Measurements from ENCODE around the gene JMJD8.
"Not testable (repeated sequence)": the region's sequence is repeated elsewhere in the genome, so short reads cannot be mapped to it uniquely, and the experiment has no call there.

The JMJD8 gene

DNA sequence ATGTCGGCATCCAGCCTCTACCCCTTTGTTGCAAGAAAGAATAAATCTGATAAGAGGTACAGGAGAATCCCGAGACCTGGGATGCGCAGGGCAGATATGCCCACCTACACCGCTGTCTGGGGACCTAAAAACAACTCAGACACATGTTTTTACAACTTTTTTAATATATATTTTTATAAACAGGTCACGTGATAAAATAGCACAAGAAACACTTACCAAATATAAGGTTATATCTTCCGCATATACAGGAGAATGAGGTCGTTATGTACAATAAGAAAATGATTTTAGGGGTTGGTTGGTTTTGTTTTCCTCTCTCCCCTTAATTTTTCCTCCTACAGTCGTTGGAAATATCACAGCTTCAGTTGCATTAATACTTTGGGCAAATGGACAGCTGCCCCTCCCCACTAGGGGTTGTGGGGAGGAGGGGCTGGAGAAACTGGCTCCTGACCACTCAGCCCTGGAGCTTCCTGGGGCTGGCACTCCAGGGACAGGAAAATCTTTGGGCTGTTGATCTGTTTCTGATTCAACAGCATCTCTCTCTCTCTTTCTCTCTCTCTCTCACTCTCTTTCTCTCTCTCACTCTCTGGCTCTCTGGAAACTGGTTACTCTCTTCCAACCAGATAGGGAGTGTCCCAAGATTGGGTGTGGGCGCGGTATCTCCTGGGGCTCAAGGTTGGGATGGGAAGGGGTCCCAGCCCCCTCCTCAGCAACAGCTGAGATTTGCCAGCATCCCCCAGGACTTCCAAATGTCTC, 8.4 kb upstream of the JMJD8 start:
- no peak for DNase-seq (ENCODE audit: low read depth in 2 of 2)

DNA sequence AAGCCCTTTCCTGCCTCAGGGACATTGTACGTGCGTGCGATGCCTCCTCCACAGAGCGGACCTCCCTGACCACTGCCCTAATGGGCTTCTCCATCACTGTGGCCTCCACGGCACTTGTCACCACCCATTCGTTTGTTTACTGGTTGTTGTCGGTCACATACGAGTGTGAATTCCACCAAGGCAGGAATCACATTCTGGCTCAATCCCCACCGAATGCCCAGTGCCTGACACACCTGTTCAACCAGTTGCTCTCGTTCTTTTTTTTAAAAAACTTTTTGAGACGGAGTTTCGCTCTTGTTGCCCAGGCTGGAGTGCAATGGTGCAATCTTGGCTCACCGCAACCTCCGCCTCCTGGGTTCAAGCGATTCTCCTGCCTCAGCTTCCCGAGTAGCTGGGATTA, 7.1 kb upstream of the JMJD8 start:
- not testable (repeated sequence) for DNase-seq (ENCODE audit: low read depth in 2 of 2)

DNA sequence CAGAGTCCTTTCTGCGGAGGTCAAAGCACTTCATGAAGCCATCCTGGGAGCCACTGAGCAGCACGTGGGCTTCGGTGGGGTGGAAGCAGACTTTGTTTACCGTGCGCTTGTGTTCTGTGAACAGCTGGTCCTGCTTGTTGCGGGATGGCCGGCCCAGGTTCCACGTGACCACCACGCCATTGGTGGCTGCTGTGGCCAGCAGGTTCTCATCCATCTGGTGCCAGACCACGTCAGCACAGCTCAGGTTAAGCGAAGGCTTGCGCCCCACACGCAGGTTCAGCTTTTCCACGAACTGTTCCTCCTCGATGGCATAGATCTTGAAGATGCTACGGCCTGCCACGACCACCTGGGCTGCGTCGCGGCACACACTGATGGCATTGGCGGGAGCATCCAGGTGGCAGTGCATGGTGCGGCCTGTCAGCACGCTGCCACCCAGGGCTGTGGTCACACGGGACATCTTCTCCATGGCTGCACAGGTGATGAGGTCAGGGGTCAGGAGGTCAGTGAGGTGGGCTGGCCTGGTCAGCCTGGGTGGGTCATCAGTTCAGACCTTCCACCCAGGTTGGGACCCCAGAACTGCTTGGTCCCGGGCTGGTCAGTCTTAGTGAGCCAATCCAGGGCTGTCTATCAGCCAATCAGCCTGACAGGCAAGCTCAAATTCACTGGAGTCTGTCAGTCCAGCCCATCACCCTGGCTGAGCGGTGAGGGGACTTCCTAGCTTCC, 5.2 kb upstream of the JMJD8 start:
- DNase-seq (ENCODE audit: low read depth in 2 of 2) = no peak

DNA sequence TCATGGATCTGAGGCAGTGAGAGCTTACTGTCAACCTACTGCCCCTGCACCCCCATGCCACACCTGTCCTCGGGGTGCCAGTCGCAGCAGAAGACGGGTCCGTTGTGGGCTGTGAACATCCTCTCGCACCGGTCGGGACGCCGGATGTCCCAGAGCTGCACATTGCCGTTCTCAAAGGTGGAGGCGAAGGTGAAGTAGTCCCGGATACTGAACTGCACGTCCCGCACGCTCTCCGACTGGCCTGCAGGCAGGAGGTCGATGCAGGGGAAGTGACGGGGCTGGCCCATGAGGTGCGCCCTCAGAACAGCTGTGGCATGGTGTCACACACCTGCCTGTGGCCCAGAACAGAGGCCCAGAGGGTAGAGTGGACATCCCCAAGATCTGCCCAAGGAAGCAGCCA, 3.4 kb upstream of the JMJD8 start:
- no peak for DNase-seq (ENCODE audit: low read depth in 2 of 2)

DNA sequence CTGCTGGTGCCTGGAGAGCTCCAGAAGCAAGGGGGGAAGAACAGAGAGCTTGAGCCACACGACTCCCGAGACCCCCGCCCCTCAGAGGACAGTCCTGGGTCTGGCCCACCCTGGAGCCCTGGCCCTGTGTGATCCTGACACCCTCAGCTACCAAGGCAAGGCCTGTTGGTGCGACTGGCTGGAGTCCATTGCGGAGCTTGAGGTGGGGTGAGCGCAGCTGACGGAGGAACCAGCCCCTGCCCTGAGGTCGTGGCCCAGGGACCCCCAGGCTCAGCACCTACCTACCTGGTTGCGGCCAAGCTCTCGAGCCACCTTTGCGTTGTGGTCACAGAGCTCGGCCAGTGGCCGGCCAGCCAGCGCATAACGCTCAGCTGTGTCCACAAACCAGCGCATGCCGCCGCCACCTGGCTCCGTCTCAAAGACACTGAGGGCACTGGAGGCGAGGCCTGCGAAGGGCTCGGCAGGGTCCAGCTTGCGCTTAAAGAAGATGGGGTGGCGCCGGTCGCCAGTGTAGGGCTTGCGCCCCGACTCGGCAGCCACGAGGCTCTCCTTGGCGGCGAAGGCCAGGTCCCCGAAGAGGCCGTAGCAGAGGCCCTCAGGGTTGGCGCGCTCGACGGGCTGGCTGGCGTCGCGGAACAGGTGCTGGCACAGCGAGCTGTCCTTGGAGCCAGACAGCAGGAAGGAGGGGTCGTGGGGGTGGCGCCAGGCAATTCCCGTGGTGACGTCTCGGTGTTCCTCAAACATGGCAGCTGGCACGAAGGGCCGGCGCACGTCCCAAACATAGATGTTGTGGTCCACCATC, 2.5 kb upstream of the JMJD8 start:
- no peak for DNase-seq (ENCODE audit: low read depth in 2 of 2)

DNA sequence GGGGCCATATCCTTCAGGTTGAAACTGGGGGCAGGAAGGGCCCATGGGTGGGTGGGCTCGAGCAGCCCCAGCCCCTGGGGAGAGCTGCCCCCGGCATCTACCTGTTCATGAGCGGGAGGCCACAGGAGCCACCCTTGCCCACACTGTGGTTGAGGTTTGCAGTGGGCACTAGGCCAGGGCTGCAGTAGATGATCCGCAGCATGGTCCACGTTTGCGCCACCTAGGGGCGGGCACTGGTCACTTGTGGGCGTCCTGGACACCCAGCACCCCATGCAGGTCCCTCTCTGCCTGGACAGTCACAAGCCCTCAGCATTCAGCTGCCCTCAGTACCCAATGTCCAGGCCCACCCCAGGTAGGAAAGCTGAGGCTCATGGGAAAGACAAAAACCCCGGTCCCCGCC, 1.8 kb upstream of the JMJD8 start:
- DNase-seq (ENCODE audit: low read depth in 2 of 2) = no peak

DNA sequence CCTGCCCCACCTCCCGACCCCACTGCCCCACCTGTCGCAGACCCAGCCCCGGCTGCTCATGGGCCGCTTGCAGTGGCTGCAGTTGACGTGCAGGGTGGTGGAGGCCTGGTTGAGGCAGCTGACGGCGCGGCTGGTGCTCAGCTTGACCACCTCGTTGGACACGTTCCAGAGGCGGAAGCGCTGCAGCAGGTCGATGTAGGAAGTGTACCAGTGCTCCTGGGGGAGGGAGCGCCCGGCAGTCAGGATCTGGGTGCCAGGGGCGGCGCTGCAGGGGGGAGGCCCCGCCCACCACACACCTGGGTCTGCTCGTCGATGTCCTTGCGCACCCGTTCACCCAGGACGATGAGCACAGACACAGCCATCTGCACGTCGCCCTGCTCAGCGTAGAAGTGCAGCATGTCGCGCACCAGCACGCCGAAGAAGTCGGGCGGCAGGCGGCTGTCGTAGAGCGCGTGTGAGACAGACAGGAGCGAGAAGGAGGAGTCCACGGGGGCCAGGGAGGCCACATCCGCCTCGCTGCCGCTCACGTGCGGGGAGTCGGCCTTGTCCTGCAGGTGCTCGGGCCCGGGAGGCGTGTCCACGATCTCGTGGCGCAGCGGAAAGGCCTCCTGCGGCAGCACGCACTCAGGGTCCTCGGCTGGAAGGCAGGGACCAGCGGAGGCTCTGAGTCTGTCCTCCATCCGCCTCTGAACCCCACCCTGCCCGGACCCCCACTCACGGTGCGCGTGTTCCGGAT, 995 bp upstream of the JMJD8 start:
- no peak for DNase-seq (ENCODE audit: low read depth in 2 of 2)

DNA sequence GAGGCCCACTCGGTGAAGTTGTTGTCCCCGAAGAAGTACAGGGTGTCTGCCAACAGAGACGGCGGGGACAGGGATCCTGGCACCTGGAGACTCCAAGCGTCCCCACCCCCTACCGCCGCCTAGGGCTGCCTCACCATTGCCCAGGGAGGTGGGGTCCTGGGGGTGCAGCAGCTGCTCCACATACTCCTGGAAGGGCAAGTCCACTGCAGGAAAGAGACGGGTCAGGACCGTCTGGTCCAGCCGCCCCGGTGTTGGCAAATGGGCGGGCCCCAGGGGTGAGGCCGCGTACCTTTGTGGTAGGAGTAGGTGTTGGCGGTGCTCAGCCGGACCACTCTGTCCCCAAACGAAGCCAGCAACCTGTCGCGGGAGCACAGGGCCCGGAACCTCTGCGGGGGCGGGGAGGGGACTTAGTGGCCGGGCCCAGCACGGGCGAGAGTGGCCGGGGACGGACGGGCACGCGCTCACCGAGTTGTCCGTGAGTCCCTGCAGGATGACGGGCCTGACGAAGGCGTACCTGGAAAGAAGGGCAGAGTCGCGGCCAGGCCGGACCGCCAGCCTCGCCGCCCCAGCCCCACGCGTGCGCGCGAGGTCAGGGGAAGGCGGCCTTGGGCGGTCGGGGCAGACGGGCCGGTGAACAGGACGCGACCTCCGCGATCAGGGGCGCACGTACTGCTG, 601 bp downstream of the JMJD8 start:
- DNase-seq (ENCODE audit: low read depth in 2 of 2) = no peak

DNA sequence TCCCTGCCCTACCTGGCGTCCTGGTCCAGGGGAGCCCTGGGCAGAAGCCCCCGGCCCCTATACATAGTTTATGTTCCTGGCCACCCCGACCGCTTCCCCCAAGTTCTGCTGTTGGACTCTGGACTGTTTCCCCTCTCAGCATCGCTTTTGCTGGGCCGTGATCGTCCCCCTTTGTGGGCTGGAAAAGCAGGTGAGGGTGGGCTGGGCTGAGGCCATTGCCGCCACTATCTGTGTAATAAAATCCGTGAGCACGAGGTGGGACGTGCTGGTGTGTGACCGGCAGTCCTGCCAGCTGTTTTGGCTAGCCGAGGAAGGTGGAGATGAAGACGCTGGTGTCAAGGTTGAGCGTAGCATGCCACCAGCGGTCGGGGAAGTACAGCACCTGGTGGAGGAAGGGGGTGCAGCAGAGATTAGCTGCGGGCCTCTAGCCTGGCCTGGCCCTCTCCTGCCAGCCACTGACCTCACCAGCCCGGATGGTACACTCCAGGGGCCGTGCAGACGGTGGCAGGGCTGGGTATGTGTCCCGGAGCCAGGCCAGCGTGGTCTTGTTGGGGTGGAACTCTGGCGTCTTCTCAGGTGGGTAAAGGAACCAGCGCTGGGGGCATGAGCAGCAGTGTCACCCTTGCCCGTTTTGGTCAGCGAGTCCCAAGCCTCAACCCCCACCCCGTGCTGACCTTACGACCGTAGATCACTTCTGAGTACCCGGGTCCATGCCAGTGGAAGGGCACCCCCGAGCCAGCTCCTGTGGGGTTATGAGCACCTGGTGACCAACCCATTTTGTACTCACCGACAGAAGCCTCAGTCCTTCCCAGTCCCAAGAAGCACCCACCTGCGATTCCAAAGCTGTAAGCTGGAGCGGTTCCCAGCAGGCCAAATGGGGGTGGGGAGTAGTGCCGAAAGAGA, 1.4 kb downstream of the JMJD8 start:
- no peak for DNase-seq (ENCODE audit: low read depth in 2 of 2)

DNA sequence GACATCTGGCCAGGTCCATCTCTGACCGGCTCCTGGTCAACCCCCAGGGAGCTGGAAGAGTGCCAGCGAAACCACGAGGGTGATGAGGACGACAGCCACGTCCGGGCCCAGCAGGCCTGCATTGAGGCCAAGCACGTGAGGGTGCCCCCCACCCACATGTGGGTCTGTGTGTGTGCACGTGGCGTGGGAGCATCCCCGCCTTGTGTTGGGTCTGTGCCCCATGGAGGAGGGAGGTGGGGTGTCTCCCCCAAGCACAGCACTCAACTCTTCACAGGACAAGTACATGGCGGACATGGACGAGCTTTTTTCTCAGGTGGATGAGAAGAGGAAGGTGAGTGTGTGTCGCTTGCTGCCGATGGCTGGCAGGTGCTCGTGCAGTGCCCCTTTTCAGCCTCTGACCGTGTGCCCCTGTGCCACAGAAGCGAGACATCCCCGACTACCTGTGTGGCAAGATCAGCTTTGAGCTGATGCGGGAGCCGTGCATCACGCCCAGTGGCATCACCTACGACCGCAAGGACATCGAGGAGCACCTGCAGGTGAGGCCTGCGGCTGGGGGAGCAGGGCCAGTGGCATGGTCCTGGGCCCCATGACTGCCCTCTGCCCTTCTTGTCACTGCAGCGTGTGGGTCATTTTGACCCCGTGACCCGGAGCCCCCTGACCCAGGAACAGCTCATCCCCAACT, 2.2 kb downstream of the JMJD8 start:
- no peak for DNase-seq (ENCODE audit: low read depth in 2 of 2)

DNA sequence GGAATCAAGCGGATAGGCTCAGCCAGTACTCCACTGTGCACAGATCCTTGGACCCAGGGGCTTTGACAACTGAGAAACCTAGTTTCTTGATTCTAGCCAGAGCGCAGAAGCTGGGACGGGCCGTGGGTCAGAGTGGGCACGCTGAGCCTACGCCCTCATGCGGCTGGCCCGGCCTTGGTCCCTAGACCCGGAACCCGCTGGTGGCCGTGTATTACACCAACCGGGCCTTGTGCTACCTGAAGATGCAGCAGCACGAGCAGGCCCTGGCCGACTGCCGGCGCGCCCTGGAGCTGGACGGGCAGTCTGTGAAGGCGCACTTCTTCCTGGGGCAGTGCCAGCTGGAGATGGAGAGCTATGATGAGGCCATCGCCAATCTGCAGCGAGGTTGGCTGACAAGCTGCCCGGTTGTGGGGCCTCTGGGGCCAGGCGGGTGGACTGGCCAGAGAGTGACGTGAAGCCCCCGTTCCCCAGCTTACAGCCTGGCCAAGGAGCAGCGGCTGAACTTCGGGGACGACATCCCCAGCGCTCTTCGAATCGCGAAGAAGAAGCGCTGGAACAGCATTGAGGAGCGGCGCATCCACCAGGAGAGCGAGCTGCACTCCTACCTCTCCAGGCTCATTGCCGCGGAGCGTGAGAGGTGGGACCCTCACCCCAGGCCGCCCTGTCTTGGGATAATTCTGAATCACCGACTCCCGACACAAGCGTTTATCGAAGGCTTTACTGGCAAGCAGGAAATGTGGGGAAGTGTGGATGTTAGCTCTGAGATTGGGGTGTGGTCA, 3.0 kb downstream of the JMJD8 start:
- no peak for DNase-seq (ENCODE audit: low read depth in 2 of 2)

DNA sequence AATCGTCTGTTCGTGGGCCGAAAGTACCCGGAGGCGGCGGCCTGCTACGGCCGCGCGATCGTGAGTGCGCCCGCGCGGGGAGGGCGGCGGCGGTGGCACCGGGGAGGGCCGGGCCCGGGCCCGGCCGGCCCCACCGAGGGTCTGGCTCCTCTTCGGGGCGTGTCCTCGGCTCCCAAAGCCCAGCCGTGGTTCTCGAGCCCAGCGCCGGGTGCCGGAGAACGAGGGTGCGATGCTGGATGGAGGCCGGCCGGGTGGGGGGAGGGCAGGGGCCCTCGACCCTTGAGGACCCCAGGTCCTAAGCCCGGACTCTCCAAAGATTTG, 3.5 kb downstream of the JMJD8 start:
- no peak for DNase-seq (ENCODE audit: low read depth in 2 of 2)

DNA sequence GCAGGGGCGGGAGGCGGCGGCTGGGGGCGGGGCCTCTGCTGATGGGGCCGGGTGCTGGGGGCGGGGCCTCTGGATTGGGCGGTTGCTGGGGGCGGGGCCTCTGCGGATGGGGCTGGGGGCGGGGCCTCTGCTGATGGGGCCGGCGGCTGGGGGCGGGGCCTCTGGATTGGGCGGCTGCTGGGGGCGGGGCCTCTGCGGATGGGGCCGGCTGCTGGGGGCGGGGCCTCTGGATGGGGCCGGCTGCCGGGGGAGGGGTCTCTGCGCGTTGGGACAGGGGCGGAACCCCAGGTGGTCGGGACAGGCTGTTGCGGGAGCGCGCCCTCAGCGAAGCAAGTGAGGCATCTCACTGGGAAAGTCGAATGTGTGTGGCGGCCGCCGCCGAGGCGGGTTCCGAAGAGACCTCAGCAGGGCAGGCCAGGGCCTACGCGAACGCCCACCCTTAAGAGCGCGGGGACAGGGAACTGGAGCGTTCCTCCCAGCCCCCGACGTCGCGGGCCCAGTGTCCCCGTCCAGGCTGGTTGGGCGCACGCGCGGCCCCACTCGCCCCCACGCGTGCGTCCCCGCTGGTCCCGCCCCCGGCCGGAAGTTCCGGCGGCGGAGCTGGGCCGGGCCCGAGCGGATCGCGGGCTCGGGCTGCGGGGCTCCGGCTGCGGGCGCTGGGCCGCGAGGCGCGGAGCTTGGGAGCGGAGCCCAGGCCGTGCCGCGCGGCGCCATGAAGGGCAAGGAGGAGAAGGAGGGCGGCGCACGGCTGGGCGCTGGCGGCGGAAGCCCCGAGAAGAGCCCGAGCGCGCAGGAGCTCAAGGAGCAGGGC, 4.1 kb downstream of the JMJD8 start, which contains the start of gene STUB1:
STUB1 (plus strand) TSS at position 597 of the 811 bp plus-strand sequence; CDS start at position 713, 116 bp downstream.
- peak; percentile 79 to 86 for DNase-seq (ENCODE audit: low read depth in 2 of 2)

DNA sequence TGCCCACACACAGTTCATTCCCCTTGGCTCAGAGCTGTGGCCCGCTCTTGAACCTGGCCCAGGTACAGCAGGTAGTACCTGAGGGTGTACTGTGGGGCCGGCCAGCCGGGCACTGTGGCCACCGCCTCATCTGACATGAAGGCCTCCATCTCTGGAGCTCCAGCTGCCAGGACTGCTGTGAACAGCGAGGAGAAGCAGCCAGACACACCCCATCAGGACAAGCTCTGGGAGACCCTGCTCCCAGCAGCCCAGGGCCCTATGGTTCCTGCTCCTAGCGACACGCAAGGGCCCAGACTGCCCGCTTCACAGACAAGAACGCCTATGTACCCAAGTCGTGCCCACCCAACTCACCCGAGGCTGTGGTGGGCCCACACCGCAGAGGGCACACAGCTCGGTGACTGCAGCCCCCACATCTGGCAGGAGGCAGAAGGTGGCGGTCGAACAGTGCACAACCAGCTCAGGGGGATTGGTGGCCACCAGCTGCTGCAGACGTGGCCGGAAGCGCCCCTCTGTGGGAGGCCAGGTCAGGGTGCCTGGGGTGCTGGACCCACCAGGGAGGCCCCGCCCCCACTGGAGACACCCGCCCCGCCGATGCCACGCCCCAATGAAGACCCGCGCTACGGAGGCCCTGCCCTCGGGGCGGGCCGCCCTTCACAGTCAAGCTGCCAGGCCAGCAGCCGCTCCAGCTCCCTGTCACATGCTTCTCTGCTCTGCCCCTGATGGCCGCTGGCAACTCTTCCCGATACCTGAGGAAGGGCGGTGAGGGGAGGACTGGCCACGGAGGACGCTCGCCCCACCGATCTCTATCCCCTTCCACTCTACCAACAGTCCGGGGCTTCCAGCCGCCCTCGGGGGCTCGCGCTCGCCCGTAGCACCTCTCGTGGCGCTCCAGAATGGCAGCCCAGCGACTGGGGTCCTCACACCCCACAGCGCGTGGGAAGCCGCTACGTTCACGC, 5.0 kb downstream of the JMJD8 start:
- peak; percentile 49 for DNase-seq (ENCODE audit: low read depth in 2 of 2)

DNA sequence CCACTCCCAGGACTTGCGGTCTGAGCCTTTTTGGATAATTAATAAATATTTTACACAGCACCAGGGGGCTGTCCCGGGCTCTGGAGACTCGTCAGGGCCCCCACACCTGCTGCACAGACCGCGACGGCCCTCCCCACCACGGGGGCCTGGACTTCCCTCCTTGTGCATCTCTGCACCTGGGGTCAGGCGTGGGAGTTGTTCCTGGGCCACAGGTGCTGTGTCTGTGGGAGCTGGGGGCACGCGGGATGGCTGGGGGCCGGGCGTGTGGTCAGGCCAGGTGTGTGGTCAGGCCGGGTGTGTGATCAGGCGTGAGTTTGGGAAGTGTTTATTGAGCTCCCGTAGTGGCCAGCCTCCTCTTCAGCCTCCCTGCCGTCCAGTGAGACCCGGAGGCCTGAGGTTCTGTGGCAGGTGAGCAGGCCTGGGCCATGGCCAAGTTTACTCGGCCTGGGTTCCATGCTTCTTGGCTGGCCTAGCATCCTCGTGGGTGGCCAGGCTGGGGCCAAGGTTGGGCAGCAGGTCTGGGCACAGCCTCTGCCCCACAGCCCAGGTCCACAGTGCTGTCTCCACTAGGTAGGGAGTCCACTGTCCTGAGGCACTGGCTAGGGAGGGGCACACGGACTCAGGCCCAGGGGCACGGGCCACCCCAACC, 5.8 kb downstream of the JMJD8 start:
- DNase-seq (ENCODE audit: low read depth in 2 of 2) = no peak

Data from stimulated activated CD8-positive, alpha-beta memory T cell treated with anti-CD3 and anti-CD28 coated beads, Interleukin-15, amount 100 ng/mL, for 48 hours (primary cell).